ENCODE data around the gene TMEM271.
"Not testable (repeated sequence)": the region's sequence is repeated elsewhere in the genome, so short reads cannot be mapped to it uniquely, and the experiment has no call there.

TMEM271 gene

GRCh38 chr4:570754-571153 is 5.3 kb downstream of the TMEM271 start:
- no peak overlapping the region for H3K9ac ChIP-seq (ENCODE audit: low read depth in 1 of 2, low read length in 2 of 2)
- no peak overlapping the region for H3K4me3 ChIP-seq (ENCODE audit: low read depth in 1 of 2, low read length in 2 of 2)
- H3K36me3 ChIP-seq (ENCODE audit: control insufficient read depth in 1 of 2, insufficient read depth in 2 of 2, low read length in 2 of 2) = no peaks in the 10 kb centered on the region
- peaks cover 16 to 23% of the 10 kb centered on the region in 2 donors for H3K27me3 ChIP-seq (ENCODE audit: control insufficient read depth in 1 of 2, insufficient read depth in 2 of 2, low read length in 2 of 2)
- H3K4me1 ChIP-seq (ENCODE audit: control insufficient read depth in 1 of 2, insufficient read depth in 2 of 2, low read length in 2 of 2) = no peaks in the 10 kb centered on the region
- H3K27ac ChIP-seq (ENCODE audit: low read depth, low read length) = no peak overlapping the region
- H3K9me3 ChIP-seq (ENCODE audit: control insufficient read depth in 1 of 2, low read length in 2 of 2) = no peaks in the 10 kb centered on the region

- Histone ChIP-seq H3K27me3 (ENCODE audit: control insufficient read depth in 1 of 2, insufficient read depth in 2 of 2, low read length in 2 of 2) (peaks cover 16 to 23% of the 10 kb centered on the region in 2 donors), H3K9me3 (ENCODE audit: control insufficient read depth in 1 of 2, low read length in 2 of 2) (no peaks in the 10 kb centered on the region), H3K27ac (ENCODE audit: low read depth, low read length) (no peak overlapping the region), H3K4me1 (ENCODE audit: control insufficient read depth in 1 of 2, insufficient read depth in 2 of 2, low read length in 2 of 2) (no peaks in the 10 kb centered on the region), H3K9ac (ENCODE audit: low read depth in 1 of 2, low read length in 2 of 2) (no peak overlapping the region), H3K36me3 (ENCODE audit: control insufficient read depth in 1 of 2, insufficient read depth in 2 of 2, low read length in 2 of 2) (no peaks in the 10 kb centered on the region), H3K4me3 (ENCODE audit: low read depth in 1 of 2, low read length in 2 of 2) (no peak overlapping the region)
Measured at GRCh38 chr4:569958-570667, 6.0 kb downstream of the TMEM271 start.

- Histone ChIP-seq H3K9ac (ENCODE audit: low read depth in 1 of 2, low read length in 2 of 2) (no peak overlapping the region), H3K9me3 (ENCODE audit: control insufficient read depth in 1 of 2, low read length in 2 of 2) (no peaks in the 10 kb centered on the region), H3K4me3 (ENCODE audit: low read depth in 1 of 2, low read length in 2 of 2) (no peak overlapping the region), H3K36me3 (ENCODE audit: control insufficient read depth in 1 of 2, insufficient read depth in 2 of 2, low read length in 2 of 2) (no peaks in the 10 kb centered on the region), H3K4me1 (ENCODE audit: control insufficient read depth in 1 of 2, insufficient read depth in 2 of 2, low read length in 2 of 2) (no peaks in the 10 kb centered on the region), H3K27me3 (ENCODE audit: control insufficient read depth in 1 of 2, insufficient read depth in 2 of 2, low read length in 2 of 2) (peaks cover 16% of the 10 kb centered on the region in 2 donors), H3K27ac (ENCODE audit: low read depth, low read length) (no peak overlapping the region)
Measured at GRCh38 chr4:568962-569361, 7.1 kb downstream of the TMEM271 start.

GRCh38 chr4:568351-568652 is 7.8 kb downstream of the TMEM271 start:
- Histone ChIP-seq H3K9me3 (ENCODE audit: control insufficient read depth in 1 of 2, low read length in 2 of 2) (no peaks in the 10 kb centered on the region), H3K27ac (ENCODE audit: low read depth, low read length) (no peak overlapping the region), H3K27me3 (ENCODE audit: control insufficient read depth in 1 of 2, insufficient read depth in 2 of 2, low read length in 2 of 2) (peaks cover 10 to 12% of the 10 kb centered on the region in 2 donors), H3K4me1 (ENCODE audit: control insufficient read depth in 1 of 2, insufficient read depth in 2 of 2, low read length in 2 of 2) (no peaks in the 10 kb centered on the region), H3K9ac (ENCODE audit: low read depth in 1 of 2, low read length in 2 of 2) (no peak overlapping the region), H3K4me3 (ENCODE audit: low read depth in 1 of 2, low read length in 2 of 2) (no peak overlapping the region), H3K36me3 (ENCODE audit: control insufficient read depth in 1 of 2, insufficient read depth in 2 of 2, low read length in 2 of 2) (no peaks in the 10 kb centered on the region)

- H3K9me3 ChIP-seq (ENCODE audit: control insufficient read depth in 1 of 2, low read length in 2 of 2) = no peaks in the 10 kb centered on the region
- H3K27ac ChIP-seq (ENCODE audit: low read depth, low read length) = no peak overlapping the region
- peaks cover 4 to 8% of the 10 kb centered on the region in 2 donors for H3K27me3 ChIP-seq (ENCODE audit: control insufficient read depth in 1 of 2, insufficient read depth in 2 of 2, low read length in 2 of 2)
- no peak overlapping the region for H3K9ac ChIP-seq (ENCODE audit: low read depth in 1 of 2, low read length in 2 of 2)
- no peaks in the 10 kb centered on the region for H3K36me3 ChIP-seq (ENCODE audit: control insufficient read depth in 1 of 2, insufficient read depth in 2 of 2, low read length in 2 of 2)
- no peaks in the 10 kb centered on the region for H3K4me1 ChIP-seq (ENCODE audit: control insufficient read depth in 1 of 2, insufficient read depth in 2 of 2, low read length in 2 of 2)
- no peak overlapping the region for H3K4me3 ChIP-seq (ENCODE audit: low read depth in 1 of 2, low read length in 2 of 2)
Measured at GRCh38 chr4:567457-568350, 8.4 kb downstream of the TMEM271 start.

GRCh38 chr4:566508-567295 is 9.4 kb downstream of the TMEM271 start:
- Histone ChIP-seq H3K27ac (ENCODE audit: low read depth, low read length) (no peak overlapping the region), H3K4me3 (ENCODE audit: low read depth in 1 of 2, low read length in 2 of 2) (no peak overlapping the region), H3K27me3 (ENCODE audit: control insufficient read depth in 1 of 2, insufficient read depth in 2 of 2, low read length in 2 of 2) (peaks cover 0 to under 1% of the 10 kb centered on the region in 2 donors), H3K36me3 (ENCODE audit: control insufficient read depth in 1 of 2, insufficient read depth in 2 of 2, low read length in 2 of 2) (no peaks in the 10 kb centered on the region), H3K9me3 (ENCODE audit: control insufficient read depth in 1 of 2, low read length in 2 of 2) (no peaks in the 10 kb centered on the region), H3K9ac (ENCODE audit: low read depth in 1 of 2, low read length in 2 of 2) (no peak overlapping the region), H3K4me1 (ENCODE audit: control insufficient read depth in 1 of 2, insufficient read depth in 2 of 2, low read length in 2 of 2) (no peaks in the 10 kb centered on the region)

GRCh38 chr4:566035-566434 is 10.1 kb downstream of the TMEM271 start:
- no peaks in the 10 kb centered on the region for H3K4me1 ChIP-seq (ENCODE audit: control insufficient read depth in 1 of 2, insufficient read depth in 2 of 2, low read length in 2 of 2)
- no peaks in the 10 kb centered on the region for H3K27me3 ChIP-seq (ENCODE audit: control insufficient read depth in 1 of 2, insufficient read depth in 2 of 2, low read length in 2 of 2)
- no peak overlapping the region for H3K27ac ChIP-seq (ENCODE audit: low read depth, low read length)
- no peak overlapping the region for H3K4me3 ChIP-seq (ENCODE audit: low read depth in 1 of 2, low read length in 2 of 2)
- no peaks in the 10 kb centered on the region for H3K36me3 ChIP-seq (ENCODE audit: control insufficient read depth in 1 of 2, insufficient read depth in 2 of 2, low read length in 2 of 2)
- no peaks in the 10 kb centered on the region for H3K9me3 ChIP-seq (ENCODE audit: control insufficient read depth in 1 of 2, low read length in 2 of 2)
- H3K9ac ChIP-seq (ENCODE audit: low read depth in 1 of 2, low read length in 2 of 2) = no peak overlapping the region

GRCh38 chr4:565614-566013 is 10.5 kb downstream of the TMEM271 start:
- not testable (repeated sequence) for H3K27me3 ChIP-seq (ENCODE audit: control insufficient read depth in 1 of 2, insufficient read depth in 2 of 2, low read length in 2 of 2); H3K9me3 ChIP-seq (ENCODE audit: control insufficient read depth in 1 of 2, low read length in 2 of 2); H3K36me3 ChIP-seq (ENCODE audit: control insufficient read depth in 1 of 2, insufficient read depth in 2 of 2, low read length in 2 of 2); H3K27ac ChIP-seq (ENCODE audit: low read depth, low read length); H3K4me1 ChIP-seq (ENCODE audit: control insufficient read depth in 1 of 2, insufficient read depth in 2 of 2, low read length in 2 of 2); H3K4me3 ChIP-seq (ENCODE audit: low read depth in 1 of 2, low read length in 2 of 2); H3K9ac ChIP-seq (ENCODE audit: low read depth in 1 of 2, low read length in 2 of 2)

GRCh38 chr4:562458-562857 is 13.6 kb downstream of the TMEM271 start:
- not testable (repeated sequence) for H3K27ac ChIP-seq (ENCODE audit: low read depth, low read length); H3K4me1 ChIP-seq (ENCODE audit: control insufficient read depth in 1 of 2, insufficient read depth in 2 of 2, low read length in 2 of 2); H3K9ac ChIP-seq (ENCODE audit: low read depth in 1 of 2, low read length in 2 of 2); H3K36me3 ChIP-seq (ENCODE audit: control insufficient read depth in 1 of 2, insufficient read depth in 2 of 2, low read length in 2 of 2); H3K9me3 ChIP-seq (ENCODE audit: control insufficient read depth in 1 of 2, low read length in 2 of 2); H3K4me3 ChIP-seq (ENCODE audit: low read depth in 1 of 2, low read length in 2 of 2); H3K27me3 ChIP-seq (ENCODE audit: control insufficient read depth in 1 of 2, insufficient read depth in 2 of 2, low read length in 2 of 2)

GRCh38 chr4:561426-561825 is 14.7 kb downstream of the TMEM271 start:
- Histone ChIP-seq H3K4me1 (ENCODE audit: control insufficient read depth in 1 of 2, insufficient read depth in 2 of 2, low read length in 2 of 2) (no peaks in the 10 kb centered on the region), H3K27me3 (ENCODE audit: control insufficient read depth in 1 of 2, insufficient read depth in 2 of 2, low read length in 2 of 2) (no peaks in the 10 kb centered on the region), H3K4me3 (ENCODE audit: low read depth in 1 of 2, low read length in 2 of 2) (no peak overlapping the region), H3K27ac (ENCODE audit: low read depth, low read length) (no peak overlapping the region), H3K9me3 (ENCODE audit: control insufficient read depth in 1 of 2, low read length in 2 of 2) (no peaks in the 10 kb centered on the region), H3K9ac (ENCODE audit: low read depth in 1 of 2, low read length in 2 of 2) (no peak overlapping the region), H3K36me3 (ENCODE audit: control insufficient read depth in 1 of 2, insufficient read depth in 2 of 2, low read length in 2 of 2) (no peaks in the 10 kb centered on the region)
